H9 (cell line): ENCODE results near the gene GNAI2. TPM values are rescaled to one million over a fixed set of nuclear protein-coding genes. Genes with fewer than 3 reads are reported as not detected.
A peak's percentile ranks its signal among the peaks of the same experiment; 100 is the strongest.

ENCODE experiments used
- DNase-seq: peaks from one replicate; pipeline ENCODE4 v3.0.0-alpha.2; 2017
- H2AFZ ChIP-seq: one replicate; pipeline ENCODE4 v1.6.1; 2013; ENCODE audit warnings: mild to moderate bottlenecking, low read length, control low read depth, moderate library complexity
- H2AK5ac ChIP-seq: 2 replicates; pipeline ENCODE4 v1.6.1; 2013; ENCODE audit warnings: low read length, control low read depth, mixed read lengths; ENCODE audit not compliant: insufficient read length
- H2BK120ac ChIP-seq: one replicate; pipeline ENCODE4 v1.6.1; 2013; ENCODE audit warnings: low read depth, mild to moderate bottlenecking, low read length, control low read depth, inconsistent platforms; ENCODE audit not compliant: poor library complexity, severe bottlenecking
- H2BK12ac ChIP-seq: 2 replicates; pipeline ENCODE4 v1.6.1; 2013; ENCODE audit warnings: low read length, control low read depth, mixed read lengths, low read depth; ENCODE audit not compliant: insufficient read length
- H2BK15ac ChIP-seq: 2 replicates; pipeline ENCODE4 v1.6.1; 2013; ENCODE audit warnings: low read depth, low read length, control low read depth
- H2BK20ac ChIP-seq: one replicate; pipeline ENCODE4 v1.6.1; 2013; ENCODE audit warnings: low read depth, mild to moderate bottlenecking, low read length, control low read depth, inconsistent platforms; ENCODE audit not compliant: poor library complexity, severe bottlenecking
- H2BK5ac ChIP-seq: 2 replicates; pipeline ENCODE4 v1.6.1; 2013; ENCODE audit warnings: low read length, control low read depth, mixed read lengths; ENCODE audit not compliant: insufficient read length
- H3K14ac ChIP-seq: 2 replicates; pipeline ENCODE4 v1.6.1; 2013; ENCODE audit warnings: low read length, control low read depth; ENCODE audit not compliant: insufficient read depth
- H3K18ac ChIP-seq: 2 replicates; pipeline ENCODE4 v1.6.1; 2013; ENCODE audit warnings: low read depth, mild to moderate bottlenecking, mixed read lengths, low read length, control low read depth; ENCODE audit not compliant: insufficient read length
- H3K23ac ChIP-seq: 2 replicates; pipeline ENCODE4 v1.6.1; 2013; ENCODE audit warnings: low read length, control low read depth, mixed read lengths, low read depth; ENCODE audit not compliant: insufficient read length
- H3K23me2 ChIP-seq: 2 replicates; pipeline ENCODE4 v1.6.1; 2013; ENCODE audit warnings: low read depth, mild to moderate bottlenecking, mixed read lengths, low read length, control low read depth; ENCODE audit not compliant: insufficient read length, poor library complexity, severe bottlenecking
- H3K27ac ChIP-seq: 2 replicates; pipeline ENCODE4 v1.5.1; 2013; ENCODE audit warnings: low read length, control low read depth, mixed read lengths, low read depth; ENCODE audit not compliant: insufficient read length
- H3K27me3 ChIP-seq: 2 replicates; pipeline ENCODE4 v1.6.1; 2013; ENCODE audit warnings: low read length, control low read depth, inconsistent platforms; ENCODE audit not compliant: insufficient read depth
- H3K4ac ChIP-seq: 2 replicates; pipeline ENCODE4 v1.6.1; 2013; ENCODE audit warnings: low read depth, mild to moderate bottlenecking, control low read depth, inconsistent platforms, low read length, moderate library complexity
- H3K4me1 ChIP-seq: 2 replicates; pipeline ENCODE4 v1.6.1; 2013; ENCODE audit warnings: low read length, control low read depth, inconsistent platforms; ENCODE audit not compliant: insufficient read depth
- H3K4me2 ChIP-seq: 2 replicates; pipeline ENCODE4 v1.6.1; 2013; ENCODE audit warnings: low read length, control low read depth, mixed read lengths; ENCODE audit not compliant: insufficient read length, insufficient read depth
- H3K56ac ChIP-seq: 2 replicates; pipeline ENCODE4 v1.6.1; 2013; ENCODE audit warnings: low read depth, mild to moderate bottlenecking, mixed read lengths, low read length, control low read depth; ENCODE audit not compliant: insufficient read length
- H3K79me1 ChIP-seq: 2 replicates; pipeline ENCODE4 v1.6.1; 2013; ENCODE audit warnings: low read depth, mild to moderate bottlenecking, moderate library complexity, low read length, control low read depth, inconsistent platforms; ENCODE audit not compliant: insufficient read depth, poor library complexity, severe bottlenecking
- H3K79me2 ChIP-seq: 2 replicates; pipeline ENCODE4 v1.6.1; 2013; ENCODE audit warnings: low read length, control low read depth, inconsistent platforms; ENCODE audit not compliant: insufficient read depth
- H3K9ac ChIP-seq: 2 replicates; pipeline ENCODE4 v1.6.1; 2013; ENCODE audit warnings: low read length, control low read depth, mixed read lengths; ENCODE audit not compliant: insufficient read length; ENCODE audit errors: extremely low read depth
- H3K9me3 ChIP-seq: one replicate; pipeline ENCODE4 v1.6.1; 2013; ENCODE audit warnings: low read depth, low read length, inconsistent platforms; ENCODE audit not compliant: control insufficient read depth
- H3T11ph ChIP-seq: one replicate; pipeline ENCODE4 v1.6.1; 2013; ENCODE audit warnings: mild to moderate bottlenecking, low read length, control low read depth, inconsistent platforms
- H4K20me1 ChIP-seq: one replicate; pipeline ENCODE4 v1.6.1; 2013; ENCODE audit not compliant: control insufficient read depth, insufficient read length, insufficient read depth
- H4K5ac ChIP-seq: 2 replicates; pipeline ENCODE4 v1.6.1; 2013; ENCODE audit warnings: low read depth, mild to moderate bottlenecking, mixed read lengths, low read length, control low read depth; ENCODE audit not compliant: insufficient read length
- H4K8ac ChIP-seq: replicated peaks from 2 replicates; pipeline ENCODE4 v1.6.1; 2013; ENCODE audit warnings: low read length, control low read depth, mixed read lengths, low read depth; ENCODE audit not compliant: insufficient read length
- H4K91ac ChIP-seq: 2 replicates; pipeline ENCODE4 v1.6.1; 2013; ENCODE audit warnings: low read depth, mild to moderate bottlenecking, moderate library complexity, mixed read lengths, low read length, control low read depth; ENCODE audit not compliant: insufficient read length
- H3K27ac Mint-ChIP-seq, 3 experiments: 2 replicates in 2 of 3; 3 replicates in 1 of 3; pipeline ENCODE4 v1.8.0; 2020 to 2021; ENCODE audit warnings: mixed read lengths in 3 of 3, mild to moderate bottlenecking in 1 of 3, moderate library complexity in 1 of 3
- H3K27me3 Mint-ChIP-seq: 2 replicates; pipeline ENCODE4 v1.8.0; 2021; ENCODE audit warnings: low read depth, mild to moderate bottlenecking, moderate library complexity, mixed read lengths
- H3K36me3 Mint-ChIP-seq, 3 experiments: 2 replicates in 2 of 3; 3 replicates in 1 of 3; pipeline ENCODE4 v1.8.0; 2020 to 2021; ENCODE audit warnings: low read depth in 3 of 3, mixed read lengths in 3 of 3; ENCODE audit not compliant: insufficient read depth in 1 of 3
- H3K4me1 Mint-ChIP-seq, 2 experiments: 2 replicates each; pipeline ENCODE4 v1.8.0; 2020; ENCODE audit warnings: mixed read lengths in 2 of 2
- H3K4me3 Mint-ChIP-seq, 2 experiments: 2 replicates in 1 of 2; 3 replicates in 1 of 2; pipeline ENCODE4 v1.8.0; 2020 to 2021; ENCODE audit warnings: mild to moderate bottlenecking in 2 of 2, mixed read lengths in 2 of 2, moderate library complexity in 1 of 2
- H3K9me3 Mint-ChIP-seq, 2 experiments: 2 replicates in 1 of 2; 3 replicates in 1 of 2; pipeline ENCODE4 v1.8.0; 2020; ENCODE audit warnings: mild to moderate bottlenecking in 2 of 2, mixed read lengths in 2 of 2, moderate library complexity in 1 of 2
- WGBS: extraction: QIAGEN DNeasy Blood & Tissue Kit; methylation state at CpG from one replicate; pipeline ENCODE4 v1.1.7; 2013; ENCODE audit warnings: missing lambda C conversion rate, low lambda C conversion rate, mixed read lengths; ENCODE audit not compliant: insufficient read length; ENCODE audit errors: extremely low coverage; 5-methylcytosine and 5-hydroxymethylcytosine counted together
- total RNA-seq: library from RNA; stranded (reverse); gene quantifications from 2 replicates; pipeline ENCODE4 v1.2.1, GENCODE V29; 2021
- TF ChIP-seq, protein P1 (sequence below): fragments of 200-600 bp; sonication (generic); conservative IDR thresholded peaks from 3 replicates; pipeline ENCODE4 v1.8.0; 2021; ENCODE audit warnings: antibody characterized with exemption, mild to moderate bottlenecking

The GNAI2 gene
- total RNA-seq, 1 experiment from 2014 or later: 218 TPM

DNA sequence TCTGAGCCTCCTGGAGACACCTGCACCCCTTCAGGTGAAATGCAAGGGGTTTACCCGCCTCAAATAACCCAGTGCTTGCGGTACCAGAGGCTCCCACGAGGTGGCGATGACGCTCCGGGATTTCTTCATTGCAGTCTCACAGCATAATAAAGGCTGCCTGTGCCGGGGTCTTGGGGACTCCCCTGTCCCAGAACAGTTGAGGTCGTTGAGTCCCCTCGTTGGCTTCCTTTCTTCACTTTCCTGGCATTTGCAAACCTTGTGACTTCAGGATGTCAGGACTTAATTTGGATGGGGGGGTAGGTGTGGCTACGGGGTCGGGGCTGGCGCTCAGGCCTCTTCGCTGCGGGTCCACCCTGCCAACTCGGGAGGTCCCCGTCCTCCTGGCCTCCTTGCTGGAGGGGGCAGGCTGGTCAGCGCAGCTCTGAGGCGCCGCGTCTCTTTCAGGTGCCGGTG is 43.3 kb upstream of the GNAI2 start:
- Histone ChIP-seq H2BK12ac (no peak overlapping the region), H2BK15ac (no peak overlapping the region), H3K23me2 (no peaks in the 10 kb centered on the region), H3K4me2 (no peak overlapping the region), H4K8ac (no peak overlapping the region), H3K27me3 (no peaks in the 10 kb centered on the region; the same call in 1 of the 2 replicates), H3K4ac (no peak overlapping the region), H4K20me1 (no peaks in the 10 kb centered on the region), H2BK120ac (no peak overlapping the region), H2BK5ac (no peak overlapping the region), H3T11ph (no peak overlapping the region), H3K9me3 (no peaks in the 10 kb centered on the region), H2BK20ac (no peak overlapping the region), H3K79me2 (no peaks in the 10 kb centered on the region), H3K14ac (no peak overlapping the region), H3K4me1 (no peaks in the 10 kb centered on the region), H3K9ac (no peak overlapping the region), H4K91ac (no peak overlapping the region), H3K27ac (no peak overlapping the region), H4K5ac (no peak overlapping the region), H3K79me1 (no peaks in the 10 kb centered on the region), H3K56ac (no peak overlapping the region), H3K23ac (no peak overlapping the region), H2AFZ (no peak overlapping the region), H2AK5ac (no peak overlapping the region), H3K18ac (no peak overlapping the region)
- Mint-ChIP-seq H3K4me1 (peaks cover 7 to 16% of the 10 kb centered on the region in 2 experiments), H3K27me3 (peaks cover 39% of the 10 kb centered on the region), H3K4me3 (peak overlapping the region in 1 of 2 experiments; percentile 58; a peak in 1 of 5 replicates), H3K9me3 (no peaks in the 10 kb centered on the region), H3K36me3 (no peaks in the 10 kb centered on the region), H3K27ac (no peak overlapping the region)
- TF ChIP-seq, protein P1, sequence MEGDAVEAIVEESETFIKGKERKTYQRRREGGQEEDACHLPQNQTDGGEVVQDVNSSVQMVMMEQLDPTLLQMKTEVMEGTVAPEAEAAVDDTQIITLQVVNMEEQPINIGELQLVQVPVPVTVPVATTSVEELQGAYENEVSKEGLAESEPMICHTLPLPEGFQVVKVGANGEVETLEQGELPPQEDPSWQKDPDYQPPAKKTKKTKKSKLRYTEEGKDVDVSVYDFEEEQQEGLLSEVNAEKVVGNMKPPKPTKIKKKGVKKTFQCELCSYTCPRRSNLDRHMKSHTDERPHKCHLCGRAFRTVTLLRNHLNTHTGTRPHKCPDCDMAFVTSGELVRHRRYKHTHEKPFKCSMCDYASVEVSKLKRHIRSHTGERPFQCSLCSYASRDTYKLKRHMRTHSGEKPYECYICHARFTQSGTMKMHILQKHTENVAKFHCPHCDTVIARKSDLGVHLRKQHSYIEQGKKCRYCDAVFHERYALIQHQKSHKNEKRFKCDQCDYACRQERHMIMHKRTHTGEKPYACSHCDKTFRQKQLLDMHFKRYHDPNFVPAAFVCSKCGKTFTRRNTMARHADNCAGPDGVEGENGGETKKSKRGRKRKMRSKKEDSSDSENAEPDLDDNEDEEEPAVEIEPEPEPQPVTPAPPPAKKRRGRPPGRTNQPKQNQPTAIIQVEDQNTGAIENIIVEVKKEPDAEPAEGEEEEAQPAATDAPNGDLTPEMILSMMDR: peak; percentile 93
- no CpG with 5 or more reads among the region's 21 CpGs for WGBS
- peak; percentile 87 for DNase-seq
